SU-DHL-6 (cell line): ENCODE results near the gene IL12RB2.

Experiments
- EZH2phosphoT487 ChIP-seq: fragments of 200-600 bp; sonication (generic), shearing (Covaris generic); conservative IDR thresholded peaks from 2 replicates; pipeline ENCODE4 v1.6.1; 2018; ENCODE audit warnings: mild to moderate bottlenecking, antibody characterized with exemption, low read length, moderate library complexity, mixed read lengths
- TF ChIP-seq, protein P1 (sequence below): fragments of 200-600 bp; sonication (generic); IDR thresholded peaks from one replicate; pipeline ENCODE4 v1.5.1; 2017; ENCODE audit warnings: antibody characterized with exemption, mild to moderate bottlenecking, low read length, moderate library complexity; ENCODE audit not compliant: insufficient read depth, poor library complexity, severe bottlenecking

DNA sequence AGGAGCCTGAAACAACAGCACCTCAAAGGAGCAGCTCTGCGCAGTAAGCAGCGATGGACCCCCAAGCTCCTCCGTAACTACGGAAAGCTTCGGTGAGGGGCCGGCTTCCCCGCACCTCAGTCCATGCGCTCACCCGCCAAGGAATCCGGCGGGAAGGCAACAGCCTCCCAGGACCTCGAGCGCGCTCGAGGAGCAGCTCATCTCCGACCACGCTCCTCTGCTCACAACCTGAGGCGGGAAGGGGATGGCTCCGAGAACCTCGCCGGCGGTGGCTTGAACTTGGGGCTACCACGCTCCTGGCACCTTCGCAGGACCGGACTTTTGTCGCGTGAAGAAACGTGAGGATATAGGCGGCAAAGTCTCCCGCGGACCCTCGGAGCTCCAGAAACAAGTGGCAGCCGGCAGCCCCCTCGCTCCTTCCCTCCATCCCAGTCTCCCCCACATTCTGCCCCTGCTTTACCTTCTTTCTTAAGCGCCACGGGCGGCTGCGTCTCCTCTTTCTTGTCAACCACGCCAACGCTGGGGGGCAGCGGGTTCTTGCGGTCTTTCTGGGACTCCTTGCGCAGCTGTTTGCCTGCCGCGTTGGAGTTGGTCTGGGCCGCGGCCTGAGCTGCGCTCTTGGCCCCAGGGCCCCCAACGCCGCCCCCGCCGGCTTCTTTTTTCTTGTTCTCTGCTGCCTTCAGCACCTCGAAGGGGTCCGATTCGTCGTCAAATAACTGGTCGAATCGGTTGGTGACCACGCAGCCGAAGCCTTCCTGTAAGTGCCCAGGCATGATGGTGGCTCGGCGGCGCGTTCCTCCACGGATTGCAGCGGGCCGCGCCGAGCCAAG lies 122.1 kb downstream of the IL12RB2 start:
- TF ChIP-seq, protein P1, sequence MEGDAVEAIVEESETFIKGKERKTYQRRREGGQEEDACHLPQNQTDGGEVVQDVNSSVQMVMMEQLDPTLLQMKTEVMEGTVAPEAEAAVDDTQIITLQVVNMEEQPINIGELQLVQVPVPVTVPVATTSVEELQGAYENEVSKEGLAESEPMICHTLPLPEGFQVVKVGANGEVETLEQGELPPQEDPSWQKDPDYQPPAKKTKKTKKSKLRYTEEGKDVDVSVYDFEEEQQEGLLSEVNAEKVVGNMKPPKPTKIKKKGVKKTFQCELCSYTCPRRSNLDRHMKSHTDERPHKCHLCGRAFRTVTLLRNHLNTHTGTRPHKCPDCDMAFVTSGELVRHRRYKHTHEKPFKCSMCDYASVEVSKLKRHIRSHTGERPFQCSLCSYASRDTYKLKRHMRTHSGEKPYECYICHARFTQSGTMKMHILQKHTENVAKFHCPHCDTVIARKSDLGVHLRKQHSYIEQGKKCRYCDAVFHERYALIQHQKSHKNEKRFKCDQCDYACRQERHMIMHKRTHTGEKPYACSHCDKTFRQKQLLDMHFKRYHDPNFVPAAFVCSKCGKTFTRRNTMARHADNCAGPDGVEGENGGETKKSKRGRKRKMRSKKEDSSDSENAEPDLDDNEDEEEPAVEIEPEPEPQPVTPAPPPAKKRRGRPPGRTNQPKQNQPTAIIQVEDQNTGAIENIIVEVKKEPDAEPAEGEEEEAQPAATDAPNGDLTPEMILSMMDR: no peak
- TF ChIP-seq EZH2phosphoT487: no peak
